Measurements from ENCODE around the gene SYNM. TPM values are rescaled to one million over a fixed set of nuclear protein-coding genes. Genes with fewer than 3 reads are reported as not detected.

SYNM gene
- total RNA-seq, 1 experiment from 2014 or later = 3.3 TPM

- ATAC-seq (no peak), DNase-seq (ENCODE audit: low read depth, low spot score) (no peak)
- no TSS peak for BruUV-seq (replicated peaks)
- H3K9ac ChIP-seq (ENCODE audit: low read length) = no peak overlapping the region
- ChIA-PET POLR2A (no interaction called here), RAD21 (ENCODE audit: low non-redundant PET in 1 of 2, low total read pairs in 2 of 2, uncharacterized antibody in 2 of 2, unreplicated experiment in 2 of 2) (no interaction called here), CTCF (no interaction called here)
- H4K20me1 ChIP-seq (ENCODE audit: insufficient read depth) = no peaks in the 10 kb centered on the region
- no peaks in the 10 kb centered on the region for H3K4me1 ChIP-seq (ENCODE audit: control insufficient read depth in 1 of 2, insufficient read depth in 2 of 2, low read length in 2 of 2)
- no peaks in the 10 kb centered on the region for H3K36me3 ChIP-seq (ENCODE audit: control insufficient read depth in 1 of 2, insufficient read depth in 2 of 2, low read length in 2 of 2)
- intact Hi-C loops (cut with micrococcal nuclease) = no loop called here
- H3K4me3 ChIP-seq (replicated peaks in 1 of 2; ENCODE audit: low read depth in 1 of 2, low read length in 2 of 2) = no peak overlapping the region
- no peaks in the 10 kb centered on the region for H3K27me3 ChIP-seq (ENCODE audit: insufficient read depth, low read length)
- no peak overlapping the region for H3K4me2 ChIP-seq (ENCODE audit: low read length)
- no peaks in the 10 kb centered on the region for H3K9me2 ChIP-seq (ENCODE audit: insufficient read depth)
- no peak for TF ChIP-seq JUND (IDR thresholded peaks at IDR 0.05)
- TF ChIP-seq CBX3 (IDR thresholded peaks at IDR 0.05; ENCODE audit: low read depth) = no peak
- TF ChIP-seq ELF1 (IDR thresholded peaks at IDR 0.05; ENCODE audit: borderline replicate concordance, low read depth) = no peak
- TF ChIP-seq POLR2AphosphoS5 (IDR thresholded peaks at IDR 0.05; ENCODE audit: low read depth, low read length) = no peak
- TF ChIP-seq EGR1 (IDR thresholded peaks at IDR 0.05; ENCODE audit: low read depth) = no peak
- no peak for TF ChIP-seq TCF7L2 (IDR thresholded peaks at IDR 0.05; ENCODE audit: borderline replicate concordance, extremely low read depth, insufficient read depth, insufficient read length)
- no peak for TF ChIP-seq RAD21 (IDR thresholded peaks at IDR 0.05; ENCODE audit: low read depth)
- TF ChIP-seq, protein P1, sequence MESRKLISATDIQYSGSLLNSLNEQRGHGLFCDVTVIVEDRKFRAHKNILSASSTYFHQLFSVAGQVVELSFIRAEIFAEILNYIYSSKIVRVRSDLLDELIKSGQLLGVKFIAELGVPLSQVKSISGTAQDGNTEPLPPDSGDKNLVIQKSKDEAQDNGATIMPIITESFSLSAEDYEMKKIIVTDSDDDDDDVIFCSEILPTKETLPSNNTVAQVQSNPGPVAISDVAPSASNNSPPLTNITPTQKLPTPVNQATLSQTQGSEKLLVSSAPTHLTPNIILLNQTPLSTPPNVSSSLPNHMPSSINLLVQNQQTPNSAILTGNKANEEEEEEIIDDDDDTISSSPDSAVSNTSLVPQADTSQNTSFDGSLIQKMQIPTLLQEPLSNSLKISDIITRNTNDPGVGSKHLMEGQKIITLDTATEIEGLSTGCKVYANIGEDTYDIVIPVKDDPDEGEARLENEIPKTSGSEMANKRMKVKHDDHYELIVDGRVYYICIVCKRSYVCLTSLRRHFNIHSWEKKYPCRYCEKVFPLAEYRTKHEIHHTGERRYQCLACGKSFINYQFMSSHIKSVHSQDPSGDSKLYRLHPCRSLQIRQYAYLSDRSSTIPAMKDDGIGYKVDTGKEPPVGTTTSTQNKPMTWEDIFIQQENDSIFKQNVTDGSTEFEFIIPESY (IDR thresholded peaks at IDR 0.05; ENCODE audit: extremely low read depth, insufficient replicate concordance, low read length) = no peak
- TF ChIP-seq, protein P2, sequence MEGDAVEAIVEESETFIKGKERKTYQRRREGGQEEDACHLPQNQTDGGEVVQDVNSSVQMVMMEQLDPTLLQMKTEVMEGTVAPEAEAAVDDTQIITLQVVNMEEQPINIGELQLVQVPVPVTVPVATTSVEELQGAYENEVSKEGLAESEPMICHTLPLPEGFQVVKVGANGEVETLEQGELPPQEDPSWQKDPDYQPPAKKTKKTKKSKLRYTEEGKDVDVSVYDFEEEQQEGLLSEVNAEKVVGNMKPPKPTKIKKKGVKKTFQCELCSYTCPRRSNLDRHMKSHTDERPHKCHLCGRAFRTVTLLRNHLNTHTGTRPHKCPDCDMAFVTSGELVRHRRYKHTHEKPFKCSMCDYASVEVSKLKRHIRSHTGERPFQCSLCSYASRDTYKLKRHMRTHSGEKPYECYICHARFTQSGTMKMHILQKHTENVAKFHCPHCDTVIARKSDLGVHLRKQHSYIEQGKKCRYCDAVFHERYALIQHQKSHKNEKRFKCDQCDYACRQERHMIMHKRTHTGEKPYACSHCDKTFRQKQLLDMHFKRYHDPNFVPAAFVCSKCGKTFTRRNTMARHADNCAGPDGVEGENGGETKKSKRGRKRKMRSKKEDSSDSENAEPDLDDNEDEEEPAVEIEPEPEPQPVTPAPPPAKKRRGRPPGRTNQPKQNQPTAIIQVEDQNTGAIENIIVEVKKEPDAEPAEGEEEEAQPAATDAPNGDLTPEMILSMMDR (IDR thresholded peaks at IDR 0.05 in 2 of 3, conservative IDR thresholded peaks at IDR 0.05 in 1 of 3; ENCODE audit: borderline replicate concordance in 1 of 3, insufficient read depth in 1 of 3, low read depth in 2 of 3, low read length in 2 of 3) = no peak
- TF ChIP-seq SIN3A (IDR thresholded peaks at IDR 0.05; ENCODE audit: low read depth) = no peak
- TF ChIP-seq, protein P3, sequence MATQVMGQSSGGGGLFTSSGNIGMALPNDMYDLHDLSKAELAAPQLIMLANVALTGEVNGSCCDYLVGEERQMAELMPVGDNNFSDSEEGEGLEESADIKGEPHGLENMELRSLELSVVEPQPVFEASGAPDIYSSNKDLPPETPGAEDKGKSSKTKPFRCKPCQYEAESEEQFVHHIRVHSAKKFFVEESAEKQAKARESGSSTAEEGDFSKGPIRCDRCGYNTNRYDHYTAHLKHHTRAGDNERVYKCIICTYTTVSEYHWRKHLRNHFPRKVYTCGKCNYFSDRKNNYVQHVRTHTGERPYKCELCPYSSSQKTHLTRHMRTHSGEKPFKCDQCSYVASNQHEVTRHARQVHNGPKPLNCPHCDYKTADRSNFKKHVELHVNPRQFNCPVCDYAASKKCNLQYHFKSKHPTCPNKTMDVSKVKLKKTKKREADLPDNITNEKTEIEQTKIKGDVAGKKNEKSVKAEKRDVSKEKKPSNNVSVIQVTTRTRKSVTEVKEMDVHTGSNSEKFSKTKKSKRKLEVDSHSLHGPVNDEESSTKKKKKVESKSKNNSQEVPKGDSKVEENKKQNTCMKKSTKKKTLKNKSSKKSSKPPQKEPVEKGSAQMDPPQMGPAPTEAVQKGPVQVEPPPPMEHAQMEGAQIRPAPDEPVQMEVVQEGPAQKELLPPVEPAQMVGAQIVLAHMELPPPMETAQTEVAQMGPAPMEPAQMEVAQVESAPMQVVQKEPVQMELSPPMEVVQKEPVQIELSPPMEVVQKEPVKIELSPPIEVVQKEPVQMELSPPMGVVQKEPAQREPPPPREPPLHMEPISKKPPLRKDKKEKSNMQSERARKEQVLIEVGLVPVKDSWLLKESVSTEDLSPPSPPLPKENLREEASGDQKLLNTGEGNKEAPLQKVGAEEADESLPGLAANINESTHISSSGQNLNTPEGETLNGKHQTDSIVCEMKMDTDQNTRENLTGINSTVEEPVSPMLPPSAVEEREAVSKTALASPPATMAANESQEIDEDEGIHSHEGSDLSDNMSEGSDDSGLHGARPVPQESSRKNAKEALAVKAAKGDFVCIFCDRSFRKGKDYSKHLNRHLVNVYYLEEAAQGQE (IDR thresholded peaks at IDR 0.05; ENCODE audit: low read depth) = no peak
- TF ChIP-seq EZH2 (IDR thresholded peaks at IDR 0.05) = no peak
- TF ChIP-seq ZNF274 (IDR thresholded peaks at IDR 0.05; ENCODE audit: low read depth, low read length) = no peak
- TF ChIP-seq SP1 (IDR thresholded peaks at IDR 0.05; ENCODE audit: low read depth) = no peak
- H2AFZ ChIP-seq (ENCODE audit: low read depth, low read length, poor library complexity, severe bottlenecking) = no peak overlapping the region
- H3K79me2 ChIP-seq (ENCODE audit: insufficient read depth, low read length) = no peaks in the 10 kb centered on the region
- H3K27ac ChIP-seq (ENCODE audit: low read depth, low read length) = no peak overlapping the region
- no peaks in the 10 kb centered on the region for H3K9me3 ChIP-seq (ENCODE audit: control insufficient read depth in 1 of 2, insufficient read depth in 1 of 2, low read depth in 1 of 2, low read length in 2 of 2)
Observed at GRCh38 chr15:99092554-99093172, 12.2 kb upstream of the SYNM start.

Measured in HCT116 (cell line).